ENCODE results near the gene FAM186B. TPM values are rescaled to one million over a fixed set of nuclear protein-coding genes. Genes with fewer than 3 reads are reported as not detected.
A peak's percentile ranks its signal among the peaks of the same experiment; 100 is the strongest.

FAM186B gene
- total RNA-seq, 1 experiment from 2014 or later = 0.42 TPM

GRCh38 chr12:49622501-49623141 lies 17.2 kb upstream of the FAM186B start:
- RAD21 ChIA-PET (ENCODE audit: low non-redundant PET in 1 of 2, low total read pairs in 2 of 2, uncharacterized antibody in 2 of 2, unreplicated experiment in 2 of 2) = interaction anchor here in 1 of 2 experiments (0.7 kb wide), 1 partner anchor 119 kb away, joined by 3 read pairs; the partner anchor contains the start of gene TMBIM6
- TF ChIP-seq ELF1 (IDR thresholded peaks at IDR 0.05; ENCODE audit: borderline replicate concordance, low read depth) = no peak
- TF ChIP-seq ZFX (IDR thresholded peaks at IDR 0.05) = peak; percentile 35; the same call in 1 of the 2 replicates
- peak; percentile 62; the same call in 1 of the 2 replicates for TF ChIP-seq MAX (IDR thresholded peaks at IDR 0.05)
- no peak for TF ChIP-seq JUND (IDR thresholded peaks at IDR 0.05)
- TF ChIP-seq ATF3 (IDR thresholded peaks at IDR 0.05) = no peak
- no peak for TF ChIP-seq EGR1 (IDR thresholded peaks at IDR 0.05; ENCODE audit: low read depth)

More at GRCh38 chr12:49622501-49623141, 17.2 kb upstream of the FAM186B start:
- peak overlapping the region; percentile 13 for H2AFZ ChIP-seq (ENCODE audit: low read depth, low read length, poor library complexity, severe bottlenecking)
- TSS peak; percentile 95 for BruUV-seq (replicated peaks)
- H3K4me1 ChIP-seq (ENCODE audit: control insufficient read depth in 1 of 2, insufficient read depth in 2 of 2, low read length in 2 of 2) = peaks cover 19 to 56% of the 10 kb centered on the region in 2 experiments
- peak overlapping the region; percentile 66 for H3K27ac ChIP-seq (ENCODE audit: low read depth, low read length)
- CTCF ChIA-PET = interaction anchor here (1.1 to 1.5 kb wide), 8 partner anchors 8 to 324 kb away, joined by 3 to 9 read pairs (median 4); partner anchors contain the start of gene TMBIM6
- H3K9me2 ChIP-seq (ENCODE audit: insufficient read depth) = no peaks in the 10 kb centered on the region
- DNase-seq (ENCODE audit: low read depth, low spot score) (no peak), ATAC-seq (no peak)
- H3K27me3 ChIP-seq (ENCODE audit: insufficient read depth, low read length) = no peaks in the 10 kb centered on the region
- H3K36me3 ChIP-seq (ENCODE audit: control insufficient read depth in 1 of 2, insufficient read depth in 2 of 2, low read length in 2 of 2) = no peaks in the 10 kb centered on the region
- intact Hi-C loops (cut with micrococcal nuclease) = no loop called here
- POLR2A ChIA-PET = interaction anchor here (1.0 to 1.7 kb wide), 2 partner anchors 119 to 324 kb away, joined by 3 to 9 read pairs; partner anchors contain the start of gene TMBIM6
- no peaks in the 10 kb centered on the region for H4K20me1 ChIP-seq (ENCODE audit: insufficient read depth)
- no peaks in the 10 kb centered on the region for H3K9me3 ChIP-seq (ENCODE audit: control insufficient read depth in 1 of 2, insufficient read depth in 1 of 2, low read depth in 1 of 2, low read length in 2 of 2)
- peak overlapping the region; percentile 60 to 67 for H3K4me3 ChIP-seq (replicated peaks in 1 of 2; ENCODE audit: low read depth in 1 of 2, low read length in 2 of 2)
- H3K79me2 ChIP-seq (ENCODE audit: insufficient read depth, low read length) = no peaks in the 10 kb centered on the region; the same call in 1 of the 2 replicates
- peak overlapping the region; percentile 92 for H3K4me2 ChIP-seq (ENCODE audit: low read length)
- peak overlapping the region; percentile 75 for H3K9ac ChIP-seq (ENCODE audit: low read length)
